Adipocyte (in vitro differentiated cells): Measurements from ENCODE around the gene DENND1A.

Experiments
- DNase-seq: peaks from one replicate; pipeline ENCODE4 v3.0.0-alpha.2; 2015; ENCODE audit warnings: low read depth
- H3K27me3 ChIP-seq: replicated peaks from 2 replicates; pipeline ENCODE4 v1.7.0; 2013; ENCODE audit warnings: mild to moderate bottlenecking, low read length, moderate library complexity; ENCODE audit not compliant: control insufficient read depth, insufficient read depth
- H3K36me3 ChIP-seq: 2 replicates; pipeline ENCODE4 v1.7.0; 2013; ENCODE audit warnings: low read length, mild to moderate bottlenecking, moderate library complexity; ENCODE audit not compliant: control insufficient read depth, insufficient read depth, severe bottlenecking
- H3K4me1 ChIP-seq: 2 replicates; pipeline ENCODE4 v1.7.0; 2013; ENCODE audit warnings: mild to moderate bottlenecking, low read length, moderate library complexity; ENCODE audit not compliant: control insufficient read depth, insufficient read depth
- H3K4me3 ChIP-seq: 2 replicates; pipeline ENCODE4 v1.7.0; 2013; ENCODE audit warnings: mild to moderate bottlenecking, low read length, moderate library complexity
- H3K9ac ChIP-seq: 2 replicates; pipeline ENCODE4 v1.7.0; 2013; ENCODE audit warnings: mild to moderate bottlenecking, low read length, moderate library complexity
- H3K9me3 ChIP-seq: 2 replicates; pipeline ENCODE4 v1.7.0; 2013; ENCODE audit warnings: mild to moderate bottlenecking, low read length, moderate library complexity; ENCODE audit not compliant: control insufficient read depth

Gene DENND1A

GRCh38 chr9:123715258-123715657, 214.7 kb downstream of the DENND1A start:
- H3K4me3 ChIP-seq = no peak overlapping the region
- H3K27me3 ChIP-seq = no peaks in the 10 kb centered on the region
- H3K36me3 ChIP-seq = no peaks in the 10 kb centered on the region
- no peak overlapping the region for H3K9ac ChIP-seq
- no peaks in the 10 kb centered on the region for H3K4me1 ChIP-seq
- DNase-seq = no peak
- H3K9me3 ChIP-seq = no peaks in the 10 kb centered on the region

- Histone ChIP-seq H3K27me3 (no peaks in the 10 kb centered on the region), H3K4me1 (no peaks in the 10 kb centered on the region), H3K36me3 (no peaks in the 10 kb centered on the region), H3K9ac (no peak overlapping the region), H3K9me3 (no peaks in the 10 kb centered on the region), H3K4me3 (no peak overlapping the region)
- DNase-seq = no peak
These were observed 216.6 kb downstream of the DENND1A start for GRCh38 chr9:123713282-123713681.

GRCh38 chr9:123712399-123712798, 217.5 kb downstream of the DENND1A start:
- H3K4me3 ChIP-seq = no peak overlapping the region
- peak; percentile 28 for DNase-seq
- no peak overlapping the region for H3K9ac ChIP-seq
- no peaks in the 10 kb centered on the region for H3K4me1 ChIP-seq
- H3K36me3 ChIP-seq = no peaks in the 10 kb centered on the region
- no peaks in the 10 kb centered on the region for H3K27me3 ChIP-seq
- no peaks in the 10 kb centered on the region for H3K9me3 ChIP-seq

GRCh38 chr9:123710299-123710698, 219.6 kb downstream of the DENND1A start:
- H3K4me1 ChIP-seq = no peaks in the 10 kb centered on the region
- H3K9ac ChIP-seq = no peak overlapping the region
- H3K36me3 ChIP-seq = no peaks in the 10 kb centered on the region
- H3K4me3 ChIP-seq = no peak overlapping the region
- no peaks in the 10 kb centered on the region for H3K27me3 ChIP-seq
- peak; percentile 49 for DNase-seq
- H3K9me3 ChIP-seq = no peaks in the 10 kb centered on the region

- Histone ChIP-seq H3K4me1 (no peaks in the 10 kb centered on the region), H3K9me3 (peaks cover 17% of the 10 kb centered on the region), H3K27me3 (no peaks in the 10 kb centered on the region), H3K9ac (no peak overlapping the region), H3K36me3 (no peaks in the 10 kb centered on the region), H3K4me3 (no peak overlapping the region)
- no peak for DNase-seq
These were observed 227.4 kb downstream of the DENND1A start for GRCh38 chr9:123702483-123702882.

GRCh38 chr9:123697686-123698085, 232.2 kb downstream of the DENND1A start:
- Histone ChIP-seq H3K27me3 (no peaks in the 10 kb centered on the region), H3K36me3 (no peaks in the 10 kb centered on the region), H3K4me1 (no peaks in the 10 kb centered on the region), H3K9me3 (peaks cover 12% of the 10 kb centered on the region), H3K4me3 (no peak overlapping the region), H3K9ac (no peak overlapping the region)
- no peak for DNase-seq

GRCh38 chr9:123696476-123696875, 233.4 kb downstream of the DENND1A start:
- DNase-seq = peak; percentile 24
- Histone ChIP-seq H3K4me1 (no peaks in the 10 kb centered on the region), H3K4me3 (no peak overlapping the region), H3K27me3 (no peaks in the 10 kb centered on the region), H3K36me3 (no peaks in the 10 kb centered on the region), H3K9me3 (no peaks in the 10 kb centered on the region), H3K9ac (no peak overlapping the region)

- Histone ChIP-seq H3K4me1 (no peaks in the 10 kb centered on the region), H3K9me3 (no peaks in the 10 kb centered on the region), H3K4me3 (no peak overlapping the region), H3K9ac (no peak overlapping the region), H3K27me3 (no peaks in the 10 kb centered on the region), H3K36me3 (no peaks in the 10 kb centered on the region)
- no peak for DNase-seq
These were observed 234.5 kb downstream of the DENND1A start for GRCh38 chr9:123695386-123695785.

GRCh38 chr9:123691765-123692303, 238.1 kb downstream of the DENND1A start:
- no peak for DNase-seq
- H3K9me3 ChIP-seq = no peaks in the 10 kb centered on the region
- peaks cover 5% of the 10 kb centered on the region for H3K4me1 ChIP-seq
- no peak overlapping the region for H3K9ac ChIP-seq
- H3K36me3 ChIP-seq = no peaks in the 10 kb centered on the region
- no peaks in the 10 kb centered on the region for H3K27me3 ChIP-seq
- no peak overlapping the region for H3K4me3 ChIP-seq

GRCh38 chr9:123689701-123690428, 240.1 kb downstream of the DENND1A start:
- peaks cover 14% of the 10 kb centered on the region for H3K4me1 ChIP-seq
- no peaks in the 10 kb centered on the region for H3K36me3 ChIP-seq
- no peak for DNase-seq
- no peaks in the 10 kb centered on the region for H3K9me3 ChIP-seq
- H3K27me3 ChIP-seq = no peaks in the 10 kb centered on the region
- H3K4me3 ChIP-seq = no peak overlapping the region
- H3K9ac ChIP-seq = no peak overlapping the region

- Histone ChIP-seq H3K9ac (no peak overlapping the region), H3K4me3 (no peak overlapping the region), H3K9me3 (no peaks in the 10 kb centered on the region), H3K4me1 (peaks cover 14% of the 10 kb centered on the region), H3K27me3 (no peaks in the 10 kb centered on the region), H3K36me3 (no peaks in the 10 kb centered on the region)
- DNase-seq = no peak
These were observed 242.6 kb downstream of the DENND1A start for GRCh38 chr9:123687246-123687751.
